A549 (cell line): Measurements from ENCODE around the gene GLRA1. TPM values are rescaled to one million over a fixed set of nuclear protein-coding genes. Genes with fewer than 3 reads are reported as not detected.

Source experiments
- ATAC-seq, 2 experiments: fragments of 200-7000 bp in 1 of 2; fragments of >200 bp in 1 of 2; cut with Nextera tagmentation in 1 of 2; cut with Tn5 transposase in 1 of 2; 3 replicates each; pipeline versions ENCODE4 v1.8.0 to v1.9.1; 2018 to 2020; ENCODE audit warnings: mild to moderate bottlenecking in 1 of 2, moderate library complexity in 1 of 2
- CTCF ChIA-PET: fragments of 300-600 bp; sonication (Branson Sonifier 250); formaldehyde crosslinking; extraction: SDS; loops from one replicate; lab custom pipeline; 2021; ENCODE audit warnings: antibody characterized with exemption, inconsistent platforms; lab: Yijun Ruan, JAX
- POLR2A ChIA-PET: fragments of 350-600 bp; formaldehyde crosslinking; extraction: SDS; loops from one replicate; lab custom pipeline; 2021; ENCODE audit warnings: antibody characterized with exemption, inconsistent platforms; lab: Yijun Ruan, JAX
- DNase-seq, 2 experiments: peaks; one replicate each; pipeline versions ENCODE4 v3.0.0 to v3.0.0-alpha.2; 2011 to 2016; ENCODE audit warnings: low read depth in 1 of 2, low spot score in 1 of 2
- FAIRE-seq: peaks from 2 replicates; lab custom pipeline; 2011; peaks lifted over from hg19 to GRCh38; lab: Jason Lieb, UNC
- H3K27ac ChIP-seq, 2 experiments: fragments of >200 bp; sonication (Bioruptor Twin); formaldehyde crosslinking; 3 replicates each; pipeline ENCODE4 v1.5.1; 2016 to 2017
- H3K4me1 ChIP-seq: fragments of >200 bp; sonication (Bioruptor Twin); formaldehyde crosslinking; 3 replicates; pipeline ENCODE4 v1.6.1; 2016
- H3K4me2 ChIP-seq: fragments of >200 bp; sonication (Bioruptor Twin); formaldehyde crosslinking; 3 replicates; pipeline ENCODE4 v1.6.1; 2016
- H3K4me3 ChIP-seq: fragments of >200 bp; sonication (Bioruptor Twin); formaldehyde crosslinking; 3 replicates; pipeline ENCODE4 v1.5.1; 2016
- H3K9me3 ChIP-seq: fragments of >200 bp; sonication (Bioruptor Twin); formaldehyde crosslinking; 3 replicates; pipeline ENCODE4 v1.6.1; 2016
- BHLHE40 ChIP-seq: IDR thresholded peaks from 2 replicates; pipeline ENCODE4 v1.6.1; 2012; ENCODE audit warnings: low read depth, low read length, inconsistent platforms
- CBX2 ChIP-seq: fragments of 200-600 bp; sonication (generic); IDR thresholded peaks from 2 replicates; pipeline ENCODE4 v1.6.1; 2016; ENCODE audit warnings: low read depth, mild to moderate bottlenecking, borderline replicate concordance
- CBX8 ChIP-seq: fragments of 200-600 bp; sonication (generic); IDR thresholded peaks from 2 replicates; pipeline ENCODE4 v1.6.1; 2016
- EP300 ChIP-seq, 2 experiments: fragments of >200 bp; sonication (Bioruptor Twin); formaldehyde crosslinking; IDR thresholded peaks; 2 replicates in 1 of 2; 3 replicates in 1 of 2; pipeline ENCODE4 v1.6.1; 2016 to 2017
- FOSL2 ChIP-seq, 2 experiments: fragments of 450-650 bp in 1 of 2; fragments of >200 bp in 1 of 2; sonication (Bioruptor Twin) in 1 of 2; formaldehyde crosslinking; IDR thresholded peaks; 2 replicates each; pipeline versions ENCODE4 v1.5.0 to v1.6.1; 2016 to 2020; ENCODE audit warnings: mild to moderate bottlenecking in 1 of 2, moderate library complexity in 1 of 2
- FOXS1 ChIP-seq: fragments of 250-450 bp; sonication (Bioruptor Pico); IDR thresholded peaks from 2 replicates; pipeline ENCODE4 v1.5.0; 2020; ENCODE audit warnings: mild to moderate bottlenecking, moderate library complexity
- HOXB13 ChIP-seq: fragments of 250-450 bp; sonication (Bioruptor Pico); IDR thresholded peaks from 2 replicates; pipeline ENCODE4 v1.5.0; 2020; ENCODE audit warnings: low read depth, mild to moderate bottlenecking, moderate library complexity
- MAFK ChIP-seq: fragments of 450-650 bp; IDR thresholded peaks from 2 replicates; pipeline ENCODE4 v1.6.1; 2014; ENCODE audit not compliant: partially characterized antibody
- NFE2L2 ChIP-seq: fragments of 150-350 bp; conservative IDR thresholded peaks from 2 replicates; pipeline ENCODE4 v1.6.1; 2014; ENCODE audit warnings: low read length
- POLR2AphosphoS2 ChIP-seq: conservative IDR thresholded peaks from 2 replicates; pipeline ENCODE4 v1.6.1; 2012; ENCODE audit warnings: low read length, improper control_type of control experiment, inconsistent platforms
- TFCP2L1 ChIP-seq: fragments of 250-450 bp; sonication (Bioruptor Pico); IDR thresholded peaks from 2 replicates; pipeline ENCODE4 v1.5.0; 2021; ENCODE audit warnings: mild to moderate bottlenecking
- ZNF302 ChIP-seq: fragments of 250-450 bp; sonication (Bioruptor Pico); IDR thresholded peaks from 2 replicates; pipeline ENCODE4 v1.9.0; 2021; ENCODE audit warnings: inconsistent platforms, mild to moderate bottlenecking, moderate library complexity
- ZSCAN20 ChIP-seq: fragments of 250-450 bp; sonication (Bioruptor Pico); IDR thresholded peaks from 2 replicates; pipeline ENCODE4 v1.8.0; 2022; ENCODE audit warnings: mild to moderate bottlenecking, moderate library complexity
- WGBS: methylation state at CpG from one replicate; pipeline ENCODE4 v1.1.6; 2017; ENCODE audit errors: missing lambda C conversion rate; 5-methylcytosine and 5-hydroxymethylcytosine counted together
- polyA plus RNA-seq, 4 experiments: library from polyadenylated mRNA; depleted of rRNA in 3 of 4; stranded (reverse); fragments of >200 nt; fragmentation: RNase III in 1 of 4; extraction: RNeasy Plus Mini Kit Qiagen cat#74134 plus additional on column Dnase treatment in 1 of 4; gene quantifications; 2 replicates in 3 of 4; 3 replicates in 1 of 4; pipeline ENCODE4 v1.2.3, GENCODE V29; 2011 to 2017
- TF ChIP-seq, protein P1 (sequence below): fragments of >200 bp; sonication (Bioruptor Twin); formaldehyde crosslinking; IDR thresholded peaks from 3 replicates; pipeline ENCODE4 v1.5.1; 2016
- TF ChIP-seq, protein P2 (sequence below): fragments of 150-350 bp; IDR thresholded peaks from 2 replicates; pipeline ENCODE4 v1.6.1; 2014; ENCODE audit warnings: low read depth, mild to moderate bottlenecking, low read length
- TF ChIP-seq, protein P3 (sequence below): fragments of 450-650 bp; IDR thresholded peaks from 2 replicates; pipeline ENCODE4 v1.6.1; 2014; ENCODE audit warnings: antibody characterized with exemption
- TF ChIP-seq, protein P4 (sequence below): fragments of 200-600 bp; sonication (generic); IDR thresholded peaks from 2 replicates; pipeline ENCODE4 v1.6.1; 2016; ENCODE audit warnings: antibody characterized with exemption, mild to moderate bottlenecking, moderate library complexity
- TF ChIP-seq, protein P5 (sequence below): fragments of >200 bp; sonication (Bioruptor Twin); formaldehyde crosslinking; IDR thresholded peaks from 3 replicates; pipeline ENCODE4 v1.6.1; 2016

GLRA1 gene
- polyA plus RNA-seq, 2 of the 4 experiments (the other 2 are of a cell fraction): not detected

DNA sequence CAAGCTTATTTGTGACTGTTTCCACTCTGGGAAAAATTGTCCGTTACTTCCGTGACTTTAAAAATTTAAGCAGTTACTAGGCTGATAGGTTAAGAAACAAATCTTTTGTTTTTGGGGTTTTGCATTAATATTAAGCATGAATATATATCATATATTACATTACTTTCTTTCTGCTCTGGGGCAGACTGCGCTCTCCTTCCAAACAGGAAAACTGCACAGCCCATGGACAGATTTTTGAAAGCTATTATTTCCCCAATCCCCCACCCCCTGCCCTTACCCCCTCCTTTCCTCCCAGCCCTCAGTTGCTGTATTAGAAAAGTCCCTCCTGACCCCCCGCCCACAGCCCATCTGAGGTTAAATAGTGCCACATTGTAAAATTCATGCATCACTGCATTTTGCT is 102.5 kb downstream of the GLRA1 start (continued):
- TF ChIP-seq, protein P1, sequence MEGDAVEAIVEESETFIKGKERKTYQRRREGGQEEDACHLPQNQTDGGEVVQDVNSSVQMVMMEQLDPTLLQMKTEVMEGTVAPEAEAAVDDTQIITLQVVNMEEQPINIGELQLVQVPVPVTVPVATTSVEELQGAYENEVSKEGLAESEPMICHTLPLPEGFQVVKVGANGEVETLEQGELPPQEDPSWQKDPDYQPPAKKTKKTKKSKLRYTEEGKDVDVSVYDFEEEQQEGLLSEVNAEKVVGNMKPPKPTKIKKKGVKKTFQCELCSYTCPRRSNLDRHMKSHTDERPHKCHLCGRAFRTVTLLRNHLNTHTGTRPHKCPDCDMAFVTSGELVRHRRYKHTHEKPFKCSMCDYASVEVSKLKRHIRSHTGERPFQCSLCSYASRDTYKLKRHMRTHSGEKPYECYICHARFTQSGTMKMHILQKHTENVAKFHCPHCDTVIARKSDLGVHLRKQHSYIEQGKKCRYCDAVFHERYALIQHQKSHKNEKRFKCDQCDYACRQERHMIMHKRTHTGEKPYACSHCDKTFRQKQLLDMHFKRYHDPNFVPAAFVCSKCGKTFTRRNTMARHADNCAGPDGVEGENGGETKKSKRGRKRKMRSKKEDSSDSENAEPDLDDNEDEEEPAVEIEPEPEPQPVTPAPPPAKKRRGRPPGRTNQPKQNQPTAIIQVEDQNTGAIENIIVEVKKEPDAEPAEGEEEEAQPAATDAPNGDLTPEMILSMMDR: no peak
- no peak for TF ChIP-seq ZNF302 (CRISPR knock-in tag)
- TF ChIP-seq TFCP2L1: no peak

DNA sequence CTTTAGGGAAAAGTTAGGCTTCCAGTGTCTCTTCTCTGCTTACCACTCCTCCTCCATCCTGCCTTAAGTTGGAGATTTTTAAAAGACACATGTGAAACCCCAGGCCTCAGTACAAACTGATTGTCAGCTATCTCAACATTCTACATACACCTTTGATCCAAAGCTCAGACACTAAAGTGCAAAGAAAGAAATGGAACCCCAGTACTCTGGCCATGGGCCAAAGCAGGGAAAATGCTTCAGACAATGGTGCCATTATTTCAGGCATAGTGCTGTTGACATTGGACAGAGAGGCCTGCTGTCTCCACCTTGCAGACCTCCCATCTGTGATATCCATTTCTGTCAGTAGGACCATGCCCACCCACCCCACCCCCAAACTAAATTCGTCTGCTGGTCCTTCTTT is 103.7 kb downstream of the GLRA1 start:
- DNase-seq: no peak
- H3K9me3 ChIP-seq: no peaks in the 10 kb centered on the region
- FAIRE-seq: no peak
- H3K27ac ChIP-seq: no peak overlapping the region
- ChIA-PET CTCF (interaction anchor here (0.8 to 1.9 kb wide), 2 partner anchors 11 to 322 kb away, joined by 4 to 7 read pairs; no protein-coding TSS in a partner anchor), POLR2A (no interaction called here)
- H3K4me2 ChIP-seq: no peak overlapping the region
- 75% methylated on average over 1 of the region's 1 CpG for WGBS
- no peaks in the 10 kb centered on the region for H3K4me1 ChIP-seq
- no peak for ATAC-seq
- no peak overlapping the region for H3K4me3 ChIP-seq
- TF ChIP-seq FOSL2 (IDR thresholded peaks at IDR 0.05) (no peak), FOSL2 (CRISPR knock-in tag; IDR thresholded peaks at IDR 0.05) (no peak), FOXS1 (CRISPR knock-in tag) (no peak), CBX2 (no peak), ZSCAN20 (CRISPR knock-in tag) (no peak), CBX8 (no peak), POLR2AphosphoS2 (no peak), MAFK (no peak), TFCP2L1 (no peak), BHLHE40 (no peak), NFE2L2 (no peak), HOXB13 (CRISPR knock-in tag) (no peak), EP300 (IDR thresholded peaks at IDR 0.05) (no peak)
- TF ChIP-seq, protein P2, sequence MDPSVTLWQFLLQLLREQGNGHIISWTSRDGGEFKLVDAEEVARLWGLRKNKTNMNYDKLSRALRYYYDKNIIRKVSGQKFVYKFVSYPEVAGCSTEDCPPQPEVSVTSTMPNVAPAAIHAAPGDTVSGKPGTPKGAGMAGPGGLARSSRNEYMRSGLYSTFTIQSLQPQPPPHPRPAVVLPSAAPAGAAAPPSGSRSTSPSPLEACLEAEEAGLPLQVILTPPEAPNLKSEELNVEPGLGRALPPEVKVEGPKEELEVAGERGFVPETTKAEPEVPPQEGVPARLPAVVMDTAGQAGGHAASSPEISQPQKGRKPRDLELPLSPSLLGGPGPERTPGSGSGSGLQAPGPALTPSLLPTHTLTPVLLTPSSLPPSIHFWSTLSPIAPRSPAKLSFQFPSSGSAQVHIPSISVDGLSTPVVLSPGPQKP: no peak
- TF ChIP-seq, protein P3, sequence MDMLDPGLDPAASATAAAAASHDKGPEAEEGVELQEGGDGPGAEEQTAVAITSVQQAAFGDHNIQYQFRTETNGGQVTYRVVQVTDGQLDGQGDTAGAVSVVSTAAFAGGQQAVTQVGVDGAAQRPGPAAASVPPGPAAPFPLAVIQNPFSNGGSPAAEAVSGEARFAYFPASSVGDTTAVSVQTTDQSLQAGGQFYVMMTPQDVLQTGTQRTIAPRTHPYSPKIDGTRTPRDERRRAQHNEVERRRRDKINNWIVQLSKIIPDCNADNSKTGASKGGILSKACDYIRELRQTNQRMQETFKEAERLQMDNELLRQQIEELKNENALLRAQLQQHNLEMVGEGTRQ: no peak
- TF ChIP-seq, protein P4, sequence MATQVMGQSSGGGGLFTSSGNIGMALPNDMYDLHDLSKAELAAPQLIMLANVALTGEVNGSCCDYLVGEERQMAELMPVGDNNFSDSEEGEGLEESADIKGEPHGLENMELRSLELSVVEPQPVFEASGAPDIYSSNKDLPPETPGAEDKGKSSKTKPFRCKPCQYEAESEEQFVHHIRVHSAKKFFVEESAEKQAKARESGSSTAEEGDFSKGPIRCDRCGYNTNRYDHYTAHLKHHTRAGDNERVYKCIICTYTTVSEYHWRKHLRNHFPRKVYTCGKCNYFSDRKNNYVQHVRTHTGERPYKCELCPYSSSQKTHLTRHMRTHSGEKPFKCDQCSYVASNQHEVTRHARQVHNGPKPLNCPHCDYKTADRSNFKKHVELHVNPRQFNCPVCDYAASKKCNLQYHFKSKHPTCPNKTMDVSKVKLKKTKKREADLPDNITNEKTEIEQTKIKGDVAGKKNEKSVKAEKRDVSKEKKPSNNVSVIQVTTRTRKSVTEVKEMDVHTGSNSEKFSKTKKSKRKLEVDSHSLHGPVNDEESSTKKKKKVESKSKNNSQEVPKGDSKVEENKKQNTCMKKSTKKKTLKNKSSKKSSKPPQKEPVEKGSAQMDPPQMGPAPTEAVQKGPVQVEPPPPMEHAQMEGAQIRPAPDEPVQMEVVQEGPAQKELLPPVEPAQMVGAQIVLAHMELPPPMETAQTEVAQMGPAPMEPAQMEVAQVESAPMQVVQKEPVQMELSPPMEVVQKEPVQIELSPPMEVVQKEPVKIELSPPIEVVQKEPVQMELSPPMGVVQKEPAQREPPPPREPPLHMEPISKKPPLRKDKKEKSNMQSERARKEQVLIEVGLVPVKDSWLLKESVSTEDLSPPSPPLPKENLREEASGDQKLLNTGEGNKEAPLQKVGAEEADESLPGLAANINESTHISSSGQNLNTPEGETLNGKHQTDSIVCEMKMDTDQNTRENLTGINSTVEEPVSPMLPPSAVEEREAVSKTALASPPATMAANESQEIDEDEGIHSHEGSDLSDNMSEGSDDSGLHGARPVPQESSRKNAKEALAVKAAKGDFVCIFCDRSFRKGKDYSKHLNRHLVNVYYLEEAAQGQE: no peak
- TF ChIP-seq, protein P5, sequence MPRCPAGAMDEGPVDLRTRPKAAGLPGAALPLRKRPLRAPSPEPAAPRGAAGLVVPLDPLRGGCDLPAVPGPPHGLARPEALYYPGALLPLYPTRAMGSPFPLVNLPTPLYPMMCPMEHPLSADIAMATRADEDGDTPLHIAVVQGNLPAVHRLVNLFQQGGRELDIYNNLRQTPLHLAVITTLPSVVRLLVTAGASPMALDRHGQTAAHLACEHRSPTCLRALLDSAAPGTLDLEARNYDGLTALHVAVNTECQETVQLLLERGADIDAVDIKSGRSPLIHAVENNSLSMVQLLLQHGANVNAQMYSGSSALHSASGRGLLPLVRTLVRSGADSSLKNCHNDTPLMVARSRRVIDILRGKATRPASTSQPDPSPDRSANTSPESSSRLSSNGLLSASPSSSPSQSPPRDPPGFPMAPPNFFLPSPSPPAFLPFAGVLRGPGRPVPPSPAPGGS: no peak
